Frontal cortex (tissue), 4 donors: ENCODE results near the gene APOC3. TPM values are rescaled to one million over a fixed set of nuclear protein-coding genes. Genes with fewer than 3 reads are reported as not detected.
A peak's percentile ranks its signal among the peaks of the same experiment; 100 is the strongest.

Source experiments
- DNase-seq, 2 donors: peaks; one replicate each; pipeline ENCODE4 v3.0.0; 2012; ENCODE audit warnings: low spot score in 2 of 2
- FAIRE-seq: peaks from 2 replicates; lab custom pipeline; 2012; peaks lifted over from hg19 to GRCh38; lab: Jason Lieb, UNC
- total RNA-seq: library from RNA; depleted of rRNA; stranded (reverse); fragments of >200 nt; gene quantifications from one replicate; pipeline ENCODE4 v1.2.3, GENCODE V29; 2014
- donor health status: control.
- donor health status: control.
- donor health status: control.

The APOC3 gene
- total RNA-seq, 1 donor from 2014 or later = not detected

DNA sequence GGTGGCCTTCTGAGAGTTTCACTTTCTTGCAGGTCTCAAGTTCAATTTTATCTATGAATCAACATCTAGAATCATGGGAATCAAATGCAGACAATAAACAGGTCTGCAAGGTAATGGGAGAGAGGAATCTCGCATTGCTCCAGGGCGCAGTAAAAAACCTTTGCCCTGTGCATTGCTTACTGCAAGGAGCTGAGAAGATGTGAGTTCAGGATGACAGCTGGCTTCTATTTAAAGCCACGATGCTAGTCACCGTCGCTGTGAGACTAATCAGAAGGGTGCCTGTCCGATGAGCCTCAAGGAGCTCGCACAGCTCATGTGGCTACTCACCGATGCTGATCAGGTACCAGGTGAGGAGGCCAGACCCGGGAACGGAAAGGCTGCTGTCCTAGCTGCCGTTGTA lies 37.9 kb downstream of the APOC3 start:
- DNase-seq = no peak
- FAIRE-seq = no peak

- DNase-seq (no peak), FAIRE-seq (no peak)
Observed at GRCh38 chr11:116868066-116868465, 38.4 kb downstream of the APOC3 start.

- FAIRE-seq (no peak), DNase-seq (no peak)
Observed at GRCh38 chr11:116869610-116870009, 39.9 kb downstream of the APOC3 start.

- no peak for FAIRE-seq
- DNase-seq = no peak
Observed at GRCh38 chr11:116870054-116870453, 40.3 kb downstream of the APOC3 start.

DNA sequence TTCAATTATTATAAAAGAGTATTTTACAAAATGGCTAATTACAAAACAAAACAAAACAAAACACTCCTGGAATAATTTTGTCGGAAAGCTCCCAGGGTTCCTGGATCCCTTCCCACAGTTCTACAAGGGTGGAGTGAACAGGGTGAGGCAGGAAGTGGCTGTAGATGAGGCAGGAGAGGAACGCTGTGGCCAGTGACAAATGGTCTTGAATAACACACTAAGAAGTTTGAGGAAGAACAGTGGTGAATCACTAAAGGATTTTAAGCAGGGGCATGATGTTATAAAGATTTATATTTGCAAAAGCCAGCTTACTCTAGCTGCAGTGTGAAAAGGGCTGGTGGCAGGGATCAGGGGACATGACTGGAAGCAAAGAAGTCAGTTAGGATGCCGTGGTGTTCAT lies 41.5 kb downstream of the APOC3 start:
- DNase-seq (no peak), FAIRE-seq (no peak)

DNA sequence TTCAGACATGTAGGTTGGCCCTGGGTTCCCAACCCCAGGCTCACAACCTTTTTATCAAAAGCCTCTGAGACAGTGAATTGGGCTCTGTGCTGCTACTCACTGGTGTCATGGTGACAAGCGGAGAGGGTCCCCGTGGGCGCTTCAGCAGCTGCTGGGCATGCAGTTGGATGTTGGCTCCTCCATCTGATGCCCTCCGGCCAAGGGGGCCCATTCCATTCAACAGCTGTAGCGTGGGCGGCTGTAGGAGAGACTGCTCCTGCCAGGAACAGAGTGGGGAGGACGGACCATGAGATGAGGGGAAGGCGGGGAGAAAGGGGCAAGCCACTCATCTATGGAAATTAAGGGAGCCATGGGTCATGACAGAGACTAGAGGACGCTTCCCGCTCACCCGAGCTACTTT lies 43.7 kb downstream of the APOC3 start:
- FAIRE-seq (no peak), DNase-seq (no peak)

DNA sequence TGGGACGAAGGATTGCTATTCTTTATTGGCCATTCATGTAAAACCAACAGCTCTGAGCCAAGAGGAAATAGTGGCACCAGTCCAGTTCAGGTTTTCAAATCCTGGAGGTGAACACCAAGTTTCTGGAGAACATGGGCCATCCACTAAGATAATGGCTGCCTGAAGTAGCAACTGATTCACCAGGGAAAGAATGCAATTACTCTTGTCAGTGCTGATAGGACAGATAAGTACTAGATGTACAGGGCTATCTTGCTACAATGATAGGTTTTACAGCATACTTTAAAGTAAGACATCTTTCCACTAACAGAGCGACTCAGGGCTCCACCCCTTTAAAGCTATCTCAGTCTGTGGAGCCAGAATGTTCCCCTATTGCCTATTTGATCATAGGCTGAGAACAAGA lies 44.5 kb downstream of the APOC3 start:
- FAIRE-seq (no peak), DNase-seq (no peak)

- DNase-seq = no peak
- FAIRE-seq = no peak
Observed at GRCh38 chr11:116875194-116875593, 45.5 kb downstream of the APOC3 start.

DNA sequence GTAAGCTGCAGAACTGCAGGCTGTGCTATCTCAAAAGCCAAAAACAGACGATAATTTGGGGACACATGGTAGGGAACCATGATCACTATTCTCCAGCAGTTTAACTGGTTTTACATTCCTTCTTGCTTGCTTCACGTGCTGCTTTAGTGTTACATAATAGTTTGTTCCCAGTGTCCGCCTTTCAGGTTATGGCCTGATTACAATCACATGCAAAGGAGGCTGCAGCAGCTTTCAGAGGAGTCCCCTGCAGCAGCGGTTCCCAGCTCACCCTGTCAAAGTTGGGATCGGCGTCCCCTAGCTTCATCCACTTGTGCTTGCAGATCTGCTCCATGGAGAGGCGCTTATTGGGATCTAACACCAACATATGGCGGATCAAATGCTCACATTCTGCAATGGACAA lies 46.9 kb downstream of the APOC3 start:
- FAIRE-seq = no peak
- DNase-seq = no peak

GRCh38 chr11:116879800-116880625 lies 50.3 kb downstream of the APOC3 start:
- peak; percentile 16 to 51 for DNase-seq
- FAIRE-seq = peak; percentile 23

- no peak for FAIRE-seq
- no peak for DNase-seq
Observed at GRCh38 chr11:116881143-116881542, 51.4 kb downstream of the APOC3 start.

- DNase-seq (no peak), FAIRE-seq (no peak)
Observed at GRCh38 chr11:116882386-116882785, 52.7 kb downstream of the APOC3 start.

Other genes with a start within 250 kb of the APOC3 start
- 20.8 TPM for gene BUD13, start 56.9 kb upstream of the APOC3 start, total RNA-seq
- gene ZPR1, start 41.9 kb upstream of the APOC3 start, total RNA-seq = 55.8 TPM
- gene APOA5, start 38.0 kb upstream of the APOC3 start, total RNA-seq = not detected
- not detected for gene APOA4, start 6.6 kb upstream of the APOC3 start, total RNA-seq
- not detected for gene APOA1, start 7.7 kb downstream of the APOC3 start, total RNA-seq